Lower lobe of right lung (tissue), 2 donors: Measurements from ENCODE around the gene DBH. TPM values are rescaled to one million over a fixed set of nuclear protein-coding genes. Genes with fewer than 3 reads are reported as not detected.

Source experiments
- ATAC-seq, 2 donors: fragments of 200-7000 bp; cut with Tn5 transposase; one replicate each; pipeline ENCODE4 v1.9.1; 2020 to 2022; ENCODE audit warnings: mild to moderate bottlenecking in 2 of 2, moderate library complexity in 2 of 2
- DNase-seq: peaks from one replicate; pipeline ENCODE4 v3.0.0-alpha.2; 2020
- H3K27ac ChIP-seq: fragments of 200-600 bp; one replicate; pipeline ENCODE4 v1.8.0; 2022
- H3K27me3 ChIP-seq: fragments of 200-600 bp; one replicate; pipeline ENCODE4 v1.8.0; 2022; ENCODE audit warnings: low read depth
- H3K36me3 ChIP-seq: fragments of 200-600 bp; one replicate; pipeline ENCODE4 v1.8.0; 2022; ENCODE audit warnings: mild to moderate bottlenecking
- H3K4me1 ChIP-seq: fragments of 200-600 bp; one replicate; pipeline ENCODE4 v1.8.0; 2022
- H3K4me3 ChIP-seq: fragments of 200-600 bp; one replicate; pipeline ENCODE4 v1.8.0; 2022; ENCODE audit warnings: mild to moderate bottlenecking
- H3K9me3 ChIP-seq: fragments of 200-600 bp; one replicate; pipeline ENCODE4 v1.8.0; 2022
- intact Hi-C: fragments of 100-400 bp; cut with DNase I; formaldehyde crosslinking; loops from one replicate; pipeline ENCODE4 v1.11.0; 2022
- total RNA-seq: library from RNA; stranded (reverse); fragmentation: NEBNext Ultra II Directional; extraction: Animal tissue kit (Norgen Biotek cat#: 25700); gene quantifications from one replicate; pipeline ENCODE4 v1.2.1, GENCODE V29; 2021
- TF ChIP-seq, protein P1 (sequence below): fragments of 200-600 bp; IDR thresholded peaks from one replicate; pipeline ENCODE4 v1.8.0; 2022; ENCODE audit warnings: antibody characterized with exemption, mild to moderate bottlenecking
- donor health status: DM: no; HTN: yes; CAD: no; lungs with severe emphysema.

The DBH gene
- total RNA-seq, 1 donor from 2014 or later = not detected

DNA sequence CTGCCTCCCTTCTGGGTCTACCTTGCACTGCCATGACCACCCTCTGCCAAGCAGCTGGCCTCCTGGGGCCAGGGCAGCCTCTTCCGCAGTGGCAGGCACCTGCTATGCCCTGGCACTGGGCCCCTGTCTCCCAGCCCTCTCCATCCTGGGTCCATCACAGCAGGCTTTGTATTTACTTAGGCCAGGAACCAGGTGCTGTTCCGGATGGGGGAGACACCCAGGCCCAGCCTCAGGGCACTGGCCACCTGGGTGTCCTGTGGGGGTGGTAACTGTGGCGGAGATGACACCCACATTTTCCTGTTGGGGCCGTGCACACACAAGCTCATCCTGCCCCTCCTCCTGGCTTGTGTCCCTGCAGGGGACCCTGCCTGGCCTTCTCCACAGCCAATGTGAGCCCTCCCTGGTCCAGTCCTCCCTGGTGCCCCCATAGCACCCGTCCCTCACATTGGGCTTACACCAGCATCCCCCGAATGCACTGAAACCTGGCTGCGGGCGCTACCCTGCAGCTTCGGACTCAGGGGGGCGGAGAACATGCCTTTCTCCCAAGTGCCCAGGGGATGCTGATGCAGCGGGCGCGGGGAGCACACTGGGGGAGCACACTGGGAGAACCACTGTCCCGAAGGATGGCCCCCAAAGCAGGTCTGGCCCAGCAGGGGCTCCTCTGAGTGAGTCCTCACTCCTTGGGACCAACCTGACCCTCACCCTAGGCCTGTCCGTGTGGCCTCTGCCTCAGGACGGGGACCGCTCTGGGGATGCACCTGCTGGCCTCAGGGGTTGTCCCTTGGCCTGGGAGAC is 44.9 kb upstream of the DBH start:
- Histone ChIP-seq H3K4me3 (no peak overlapping the region), H3K4me1 (no peaks in the 10 kb centered on the region), H3K36me3 (no peaks in the 10 kb centered on the region), H3K27me3 (peaks cover 10% of the 10 kb centered on the region), H3K27ac (no peak overlapping the region), H3K9me3 (peaks cover under 1% of the 10 kb centered on the region)
- no peak for DNase-seq
- TF ChIP-seq, protein P1, sequence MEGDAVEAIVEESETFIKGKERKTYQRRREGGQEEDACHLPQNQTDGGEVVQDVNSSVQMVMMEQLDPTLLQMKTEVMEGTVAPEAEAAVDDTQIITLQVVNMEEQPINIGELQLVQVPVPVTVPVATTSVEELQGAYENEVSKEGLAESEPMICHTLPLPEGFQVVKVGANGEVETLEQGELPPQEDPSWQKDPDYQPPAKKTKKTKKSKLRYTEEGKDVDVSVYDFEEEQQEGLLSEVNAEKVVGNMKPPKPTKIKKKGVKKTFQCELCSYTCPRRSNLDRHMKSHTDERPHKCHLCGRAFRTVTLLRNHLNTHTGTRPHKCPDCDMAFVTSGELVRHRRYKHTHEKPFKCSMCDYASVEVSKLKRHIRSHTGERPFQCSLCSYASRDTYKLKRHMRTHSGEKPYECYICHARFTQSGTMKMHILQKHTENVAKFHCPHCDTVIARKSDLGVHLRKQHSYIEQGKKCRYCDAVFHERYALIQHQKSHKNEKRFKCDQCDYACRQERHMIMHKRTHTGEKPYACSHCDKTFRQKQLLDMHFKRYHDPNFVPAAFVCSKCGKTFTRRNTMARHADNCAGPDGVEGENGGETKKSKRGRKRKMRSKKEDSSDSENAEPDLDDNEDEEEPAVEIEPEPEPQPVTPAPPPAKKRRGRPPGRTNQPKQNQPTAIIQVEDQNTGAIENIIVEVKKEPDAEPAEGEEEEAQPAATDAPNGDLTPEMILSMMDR = no peak
- ATAC-seq = no peak
- intact Hi-C loops = no loop called here

DNA sequence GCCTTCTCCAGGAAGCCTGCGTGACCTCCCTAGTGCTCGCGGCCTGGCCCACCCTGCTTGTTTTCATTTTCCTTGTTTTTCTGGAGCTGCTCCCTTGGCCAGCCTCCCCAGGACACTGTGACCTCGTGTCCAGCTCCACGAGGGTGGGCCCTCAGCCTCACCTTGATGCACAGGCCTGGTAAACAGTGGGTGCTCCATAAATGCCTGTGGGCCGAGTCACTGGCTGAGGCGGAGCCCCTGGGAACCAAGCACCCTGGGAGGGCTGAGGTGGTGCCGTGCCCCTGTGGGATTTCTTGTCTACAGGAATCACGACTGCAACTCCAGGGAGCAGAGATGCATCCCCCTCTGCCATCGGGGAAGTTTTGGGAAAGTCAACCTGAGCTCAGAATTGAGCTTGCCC is 44.2 kb upstream of the DBH start:
- Histone ChIP-seq H3K27ac (no peak overlapping the region), H3K27me3 (peaks cover 5% of the 10 kb centered on the region), H3K9me3 (peaks cover 7% of the 10 kb centered on the region), H3K4me3 (no peak overlapping the region), H3K4me1 (no peaks in the 10 kb centered on the region), H3K36me3 (no peaks in the 10 kb centered on the region)
- ATAC-seq (no peak), DNase-seq (no peak)
- intact Hi-C loops = no loop called here
- TF ChIP-seq, protein P1 = no peak

DNA sequence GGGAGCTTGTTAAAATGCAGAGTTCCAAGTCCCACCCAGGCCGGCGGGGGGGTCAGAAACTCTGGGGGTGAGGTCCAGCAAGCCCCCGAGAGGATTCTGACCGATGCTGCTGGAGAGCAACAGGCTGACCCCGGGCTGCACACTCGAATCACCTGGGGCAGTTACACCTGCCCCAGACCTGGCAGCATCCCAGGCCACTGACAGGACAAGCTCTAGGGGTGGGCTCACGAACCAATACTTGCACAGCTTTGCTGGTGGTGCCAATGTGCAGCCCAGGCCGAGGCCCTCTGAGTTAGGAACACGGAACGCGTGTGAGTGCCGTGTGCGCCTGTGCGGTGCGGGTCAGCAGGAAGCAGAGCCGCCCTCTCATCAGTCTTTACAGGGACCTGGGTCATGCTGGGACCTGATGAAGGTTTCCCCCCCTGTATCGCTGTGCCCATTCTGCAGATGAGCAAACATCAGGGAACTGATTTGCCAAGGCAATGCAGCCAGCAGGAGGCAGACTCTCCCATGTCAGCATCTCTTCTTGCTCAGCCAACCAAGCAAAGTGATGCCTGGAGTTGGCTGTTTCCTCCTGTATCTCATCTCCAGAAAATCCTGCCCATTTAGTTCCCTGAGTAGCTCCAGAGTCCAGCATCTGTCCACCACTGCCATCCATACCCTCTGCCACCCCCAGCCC is 43.3 kb upstream of the DBH start:
- H3K4me3 ChIP-seq = no peak overlapping the region
- DNase-seq (no peak), ATAC-seq (no peak)
- H3K9me3 ChIP-seq = peaks cover 16% of the 10 kb centered on the region
- TF ChIP-seq, protein P1 = no peak
- no peaks in the 10 kb centered on the region for H3K27me3 ChIP-seq
- no peak overlapping the region for H3K27ac ChIP-seq
- H3K4me1 ChIP-seq = no peaks in the 10 kb centered on the region
- no peaks in the 10 kb centered on the region for H3K36me3 ChIP-seq
- intact Hi-C loops = no loop called here

DNA sequence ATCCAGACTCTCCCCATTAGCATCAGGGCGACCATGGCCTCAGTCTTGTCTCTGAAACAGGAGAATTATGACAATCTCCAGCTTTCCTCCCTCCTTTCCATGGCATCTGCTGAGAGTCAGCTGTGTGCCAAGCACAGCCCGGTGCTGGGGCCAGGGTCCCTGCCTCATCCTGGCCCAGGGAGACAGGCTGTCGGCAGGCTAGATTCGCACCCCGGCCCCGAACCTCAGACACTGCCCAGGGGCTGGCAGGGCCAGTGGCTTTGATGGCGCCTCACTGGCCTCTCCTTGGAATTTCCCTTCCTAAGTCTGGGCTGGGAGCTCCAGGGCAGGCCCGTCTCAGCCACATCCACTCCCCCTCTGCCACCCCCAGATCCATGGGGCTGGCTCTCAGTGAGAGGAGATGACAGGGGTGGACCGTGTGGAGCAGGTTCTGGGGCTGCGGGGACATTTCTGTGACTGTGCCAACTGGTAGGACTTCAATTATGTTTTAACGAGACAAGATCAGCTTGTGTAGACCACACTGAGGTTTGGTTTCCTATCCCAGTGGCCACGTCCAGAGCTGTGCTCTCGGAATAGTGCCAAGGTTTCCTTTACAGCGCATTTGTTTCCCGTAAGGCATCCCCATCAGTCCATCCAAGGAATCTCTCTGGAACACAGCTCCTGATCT is 42.4 kb upstream of the DBH start:
- H3K4me3 ChIP-seq = no peak overlapping the region
- H3K36me3 ChIP-seq = no peaks in the 10 kb centered on the region
- no peak for ATAC-seq
- intact Hi-C loops = no loop called here
- DNase-seq = no peak
- H3K27ac ChIP-seq = no peak overlapping the region
- TF ChIP-seq, protein P1 = no peak
- no peaks in the 10 kb centered on the region for H3K4me1 ChIP-seq
- H3K9me3 ChIP-seq = peaks cover 19% of the 10 kb centered on the region
- H3K27me3 ChIP-seq = no peaks in the 10 kb centered on the region

DNA sequence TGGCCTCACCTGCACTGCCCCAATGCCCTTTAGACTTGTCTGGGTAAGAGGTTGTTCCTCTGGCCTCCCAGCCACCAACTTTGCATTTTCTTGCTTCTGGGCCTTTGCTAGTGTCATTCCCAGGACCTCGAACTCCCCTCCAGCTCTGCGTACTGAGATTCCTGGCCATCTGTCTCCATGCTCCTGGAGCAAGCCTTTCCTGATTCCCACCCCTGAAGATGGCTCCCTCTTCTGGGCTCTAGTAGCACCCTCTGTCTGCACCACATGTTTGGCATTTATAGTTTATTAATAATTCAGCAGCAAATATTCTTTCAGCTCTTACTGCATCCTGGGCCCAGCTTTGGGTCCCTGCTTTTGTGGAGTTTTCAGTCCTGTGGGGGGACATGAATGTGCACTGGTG is 41.9 kb upstream of the DBH start:
- TF ChIP-seq, protein P1 = no peak
- ATAC-seq = no peak
- Histone ChIP-seq H3K4me3 (no peak overlapping the region), H3K27ac (no peak overlapping the region), H3K4me1 (no peaks in the 10 kb centered on the region), H3K9me3 (peaks cover 19% of the 10 kb centered on the region), H3K36me3 (no peaks in the 10 kb centered on the region), H3K27me3 (no peaks in the 10 kb centered on the region)
- intact Hi-C loops = no loop called here
- DNase-seq = no peak
